Kidney glomerular epithelial cell (primary cell): ENCODE data around the gene NDUFB7.
"Not testable (repeated sequence)": the region's sequence is repeated elsewhere in the genome, so short reads cannot be mapped to it uniquely, and the experiment has no call there.

ENCODE experiments used
- DNase-seq: peaks from one replicate; lab custom pipeline; 2025; lab: John Stamatoyannopoulos, UW

The NDUFB7 gene

GRCh38 chr19:14571695-14572490 lies at the start of gene NDUFB7:
NDUFB7 (minus strand) TSS chr19:14572066; CDS start chr19:14572000, 66 bp downstream.
- DNase-seq: peak; percentile 91

DNA sequence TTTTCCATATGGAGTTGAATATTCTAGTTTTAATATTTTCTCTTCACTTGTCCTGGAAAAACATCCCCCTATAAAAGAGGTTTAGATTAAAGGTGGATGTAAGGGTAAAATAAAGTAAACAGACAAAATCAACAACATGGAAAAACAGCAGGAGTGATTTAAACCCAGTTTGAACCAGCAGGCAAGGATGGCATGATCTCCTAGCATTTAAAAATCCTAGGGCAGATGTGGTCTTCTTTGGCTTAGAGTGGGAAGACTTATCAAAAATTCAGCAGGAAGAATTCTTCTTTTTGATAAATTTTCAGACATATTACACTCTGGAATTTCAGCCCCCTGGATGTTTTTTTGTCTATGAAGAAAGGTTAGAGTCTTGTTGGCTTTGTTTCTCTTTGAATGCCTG lies 47.5 kb upstream of the NDUFB7 start:
- DNase-seq: no peak

DNA sequence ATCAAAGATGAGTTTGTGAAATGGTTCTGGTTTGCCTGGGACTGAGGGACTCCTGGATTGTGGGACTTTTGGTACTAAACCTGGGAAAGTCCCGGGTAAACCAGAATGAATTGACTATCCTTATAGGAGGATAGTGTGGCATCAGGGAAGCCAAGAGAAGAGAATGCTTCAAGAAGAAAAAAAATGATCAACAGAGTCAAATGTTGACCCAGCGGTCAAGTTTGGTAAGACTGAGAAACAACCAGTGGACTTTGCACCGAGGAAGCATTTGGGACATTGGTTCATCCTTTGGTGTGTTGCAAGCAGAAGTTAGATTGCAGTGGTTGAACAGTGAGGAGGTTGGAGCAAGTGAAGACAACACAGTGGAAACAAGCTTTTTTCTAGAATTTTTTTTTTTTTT lies 44.5 kb upstream of the NDUFB7 start:
- no peak for DNase-seq

DNA sequence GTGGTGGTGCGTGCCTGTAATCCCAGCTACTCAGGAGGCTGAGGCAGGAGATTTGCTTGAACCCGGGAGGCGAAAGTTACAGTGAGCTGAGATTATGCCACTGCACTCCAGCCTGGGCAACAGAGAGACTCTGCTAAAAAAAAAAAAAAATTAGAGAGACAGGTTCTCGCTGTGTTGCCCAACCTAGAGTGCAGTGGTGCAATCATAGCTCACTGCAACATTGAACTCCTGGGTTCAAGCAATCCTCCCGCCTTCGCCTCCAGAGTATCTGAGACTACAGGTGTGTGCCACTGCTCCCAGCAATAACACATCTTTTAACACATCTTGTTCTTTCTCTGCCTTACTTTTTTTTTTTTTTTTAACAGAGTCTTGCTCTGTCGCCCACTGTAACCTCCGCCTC lies 43.8 kb upstream of the NDUFB7 start:
- DNase-seq: no peak

- no peak for DNase-seq
Observed at GRCh38 chr19:14614099-14614412, 42.2 kb upstream of the NDUFB7 start.

DNA sequence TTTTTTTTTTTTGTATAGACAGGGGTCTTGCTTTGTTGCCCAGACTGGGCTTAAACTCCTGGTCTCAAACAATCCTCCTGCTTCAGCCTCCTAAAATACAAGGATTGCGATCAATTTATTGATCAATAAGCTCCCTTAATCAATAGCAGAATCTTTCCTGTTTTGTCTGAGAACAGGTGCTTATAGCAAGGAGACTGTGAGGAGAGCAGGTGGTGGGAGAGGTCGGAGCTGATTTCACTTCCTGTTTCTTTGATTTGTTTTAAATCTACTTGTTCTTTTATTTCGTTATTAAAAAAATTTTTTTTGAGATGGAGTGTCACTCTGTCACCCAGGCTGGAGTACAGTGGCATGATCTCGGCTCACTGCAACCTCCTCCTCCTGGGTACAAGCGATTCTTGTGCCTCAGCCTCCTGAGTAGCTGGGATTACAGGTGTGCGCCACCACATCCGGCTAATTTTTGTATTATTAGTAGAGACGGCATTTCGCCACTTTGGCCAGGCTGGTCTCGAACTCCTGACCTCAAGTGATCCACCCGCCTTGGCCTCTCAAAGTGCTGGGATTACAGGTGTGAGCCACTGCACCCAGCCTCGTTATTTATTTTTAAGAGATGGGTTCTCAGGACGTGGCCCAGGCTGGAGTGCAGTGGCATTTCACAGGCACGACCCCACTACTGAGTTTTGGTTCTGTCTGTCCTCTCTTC lies 41.7 kb upstream of the NDUFB7 start:
- DNase-seq: not testable (repeated sequence)

DNA sequence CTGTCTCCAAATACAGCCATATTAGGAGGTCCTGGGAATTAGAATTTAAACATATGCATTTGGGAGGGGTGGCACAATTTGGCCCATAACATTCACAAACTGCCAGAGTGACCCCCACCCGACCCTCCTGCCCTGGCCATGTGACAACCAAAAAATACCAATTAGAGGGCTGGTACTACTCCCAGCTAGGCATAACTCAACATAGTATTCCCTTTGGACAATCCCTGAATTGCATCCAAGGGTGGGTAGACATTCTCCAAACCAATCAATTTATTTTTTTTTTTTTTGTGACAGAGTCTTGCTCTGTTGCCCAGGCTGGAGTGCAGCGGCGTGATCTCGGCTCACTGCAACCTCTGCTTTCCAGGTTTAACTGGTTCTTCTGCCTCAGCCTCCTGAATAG lies 40.8 kb upstream of the NDUFB7 start:
- DNase-seq: no peak

- not testable (repeated sequence) for DNase-seq
Observed at GRCh38 chr19:14612242-14612641, 40.4 kb upstream of the NDUFB7 start.

GRCh38 chr19:14611051-14611450 lies 39.2 kb upstream of the NDUFB7 start:
- DNase-seq: no peak

GRCh38 chr19:14606627-14607026 lies 34.8 kb upstream of the NDUFB7 start:
- DNase-seq: no peak

DNA sequence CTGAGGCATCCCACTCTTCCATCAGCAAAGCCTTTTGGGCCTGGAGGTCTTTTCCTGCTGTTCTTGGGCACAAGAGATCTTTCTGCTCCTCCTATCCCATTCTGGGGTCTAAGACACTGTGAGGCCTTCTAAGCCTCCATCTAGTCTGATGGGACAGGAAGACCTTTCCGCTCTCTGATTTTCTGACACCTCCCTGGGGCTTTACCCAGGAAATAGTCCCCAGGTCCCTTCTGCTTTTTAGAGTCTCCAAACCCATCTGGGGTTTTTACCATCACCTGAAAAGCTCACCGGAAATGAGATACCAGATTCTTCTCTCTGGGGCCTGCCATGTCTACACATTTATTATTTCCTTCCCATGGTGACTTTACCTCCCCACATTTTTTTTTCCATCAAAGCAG lies 32.1 kb upstream of the NDUFB7 start:
- DNase-seq: no peak

DNA sequence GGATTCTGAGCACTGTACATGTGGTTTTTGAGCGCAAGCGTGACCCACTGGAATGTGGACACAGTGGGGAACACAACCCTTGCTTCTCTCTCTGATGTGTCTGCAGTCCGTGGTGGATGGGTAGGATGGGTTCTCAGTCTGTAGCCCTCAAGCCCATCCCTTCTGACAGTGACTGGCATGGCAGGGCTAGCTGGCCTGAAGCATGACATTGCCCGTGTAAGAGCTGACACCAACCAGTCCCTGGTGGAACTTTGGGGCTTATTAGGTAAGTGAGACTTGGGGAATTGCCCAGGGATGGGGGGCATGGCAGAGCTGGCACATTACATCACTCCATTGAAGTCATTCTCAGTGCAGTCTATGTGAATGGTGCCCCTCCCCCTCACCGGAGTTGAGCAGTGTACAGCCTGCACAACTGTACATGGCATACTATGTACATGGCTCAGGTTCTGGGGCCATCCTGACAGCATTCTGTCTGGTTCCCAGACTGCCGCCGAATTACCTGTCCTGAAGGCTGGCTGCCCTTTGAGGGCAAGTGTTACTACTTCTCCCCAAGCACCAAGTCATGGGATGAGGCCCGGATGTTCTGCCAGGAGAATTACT lies 27.8 kb upstream of the NDUFB7 start:
- no peak for DNase-seq

GRCh38 chr19:14595558-14595957 lies 23.7 kb upstream of the NDUFB7 start:
- no peak for DNase-seq

DNA sequence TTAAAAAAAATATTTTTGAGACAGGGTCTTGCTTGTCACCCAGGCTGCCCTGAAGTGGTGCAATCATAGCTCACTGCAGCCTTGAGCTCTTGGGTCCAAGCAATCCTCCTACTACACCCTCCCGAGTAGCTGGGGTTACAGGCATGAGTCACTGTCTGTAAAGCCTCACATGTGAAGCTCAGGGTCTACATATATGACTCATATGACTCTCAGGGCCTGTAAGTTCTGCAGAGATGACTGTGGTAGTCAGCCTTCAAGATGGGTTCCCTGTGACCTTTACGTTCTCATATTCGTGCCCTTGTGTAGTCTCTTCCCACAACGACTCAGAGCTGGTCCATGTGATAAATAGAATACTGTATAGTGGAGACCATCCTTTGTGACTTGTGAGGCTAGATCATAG lies 17.6 kb upstream of the NDUFB7 start:
- DNase-seq: not testable (repeated sequence)

GRCh38 chr19:14585187-14585586 lies 13.3 kb upstream of the NDUFB7 start:
- DNase-seq: not testable (repeated sequence)

DNA sequence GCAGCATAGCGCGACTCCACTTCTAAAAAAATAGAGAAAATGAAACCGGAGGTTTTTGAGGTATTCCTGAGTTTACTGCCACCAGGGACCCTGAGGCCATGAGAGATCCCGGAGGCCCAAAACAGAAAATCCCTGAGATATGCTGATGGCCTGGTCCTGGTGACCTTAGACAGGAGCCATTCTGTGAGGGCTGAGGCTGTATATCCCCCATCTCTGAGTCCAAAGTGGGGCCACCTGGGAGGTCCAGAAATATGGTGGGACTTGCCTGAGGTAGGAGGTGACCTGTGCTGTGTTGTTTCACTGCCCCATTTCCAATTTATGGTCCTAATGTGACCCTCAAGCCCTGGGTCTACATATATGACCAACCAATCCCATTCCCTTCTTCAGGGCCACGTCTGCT lies 12.5 kb upstream of the NDUFB7 start:
- DNase-seq: not testable (repeated sequence)

- DNase-seq: no peak
Observed at GRCh38 chr19:14582894-14583340, 11.1 kb upstream of the NDUFB7 start, which contains the start of gene CLEC17A. CLEC17A (plus strand) TSS chr19:14583084; CDS start chr19:14583161, 77 bp downstream.

DNA sequence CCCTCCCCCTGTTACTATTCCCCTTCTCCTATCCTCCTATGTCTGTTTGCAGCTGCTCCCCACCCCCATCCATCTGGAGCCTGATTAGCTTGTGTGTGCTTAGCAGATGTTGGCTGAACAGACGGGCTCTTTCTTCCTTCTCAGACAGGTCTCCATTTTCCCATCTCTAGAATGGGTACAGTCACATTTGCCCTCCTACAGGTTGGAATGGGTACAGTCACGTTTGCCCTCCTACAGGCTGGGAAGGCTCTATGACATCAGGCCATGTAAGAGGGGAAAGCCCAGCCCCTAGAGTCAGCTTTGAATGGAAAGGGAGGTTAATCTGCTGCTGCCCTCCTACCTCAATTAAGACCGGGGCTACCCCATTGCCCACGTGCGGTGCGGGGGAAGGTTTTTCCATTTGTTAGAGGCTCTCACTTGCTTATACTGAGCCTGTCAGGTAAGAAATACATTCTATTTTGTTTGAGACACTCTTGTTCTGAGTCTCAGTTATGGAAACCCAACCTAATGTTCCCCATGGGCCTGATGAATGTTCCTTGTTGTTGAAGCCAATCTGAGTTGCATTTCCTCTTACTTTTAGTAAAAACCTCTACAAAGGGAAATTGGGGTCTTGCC lies 8.9 kb upstream of the NDUFB7 start:
- DNase-seq: no peak

GRCh38 chr19:14577885-14578427 lies 6.1 kb upstream of the NDUFB7 start:
- DNase-seq: no peak

DNA sequence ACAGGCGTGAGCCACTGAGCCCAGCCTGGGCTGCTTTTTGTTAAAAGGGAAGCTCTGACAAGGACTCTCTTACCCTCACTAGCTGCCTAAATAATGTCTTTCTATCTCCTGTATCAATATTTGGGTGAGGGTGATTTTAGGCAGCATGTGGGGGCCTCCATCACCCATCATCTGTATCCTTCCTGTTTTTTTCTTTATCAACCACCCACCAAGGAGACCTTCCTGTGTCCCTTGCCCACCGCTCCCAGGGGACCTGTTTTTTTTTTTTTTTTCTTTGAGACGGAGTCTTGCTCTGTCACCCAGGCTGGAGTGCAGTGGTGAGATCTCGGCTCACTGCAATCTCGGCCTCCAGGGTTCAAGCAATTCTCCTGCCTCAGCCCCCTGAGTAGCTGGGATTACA lies 5.4 kb upstream of the NDUFB7 start:
- DNase-seq: no peak

DNA sequence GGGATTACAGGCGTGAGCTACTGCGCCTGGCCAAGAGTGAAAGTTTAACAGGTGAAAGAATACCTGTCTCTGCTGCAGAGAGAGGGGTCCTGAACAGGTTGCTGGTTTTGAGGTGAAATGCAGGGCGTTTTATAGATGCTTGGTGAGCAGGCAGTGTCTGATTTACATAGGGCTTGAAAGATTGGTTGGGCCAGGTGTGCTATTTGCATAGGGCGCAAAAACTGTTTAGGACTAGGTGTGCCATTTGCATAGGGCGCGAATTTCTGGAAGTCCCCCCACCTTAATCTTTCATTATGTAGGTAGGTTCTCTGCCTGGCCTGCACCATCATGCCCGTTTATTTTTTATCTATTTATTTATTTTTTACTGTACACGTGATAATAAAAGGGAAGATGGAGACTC lies 4.5 kb upstream of the NDUFB7 start:
- DNase-seq: no peak

DNA sequence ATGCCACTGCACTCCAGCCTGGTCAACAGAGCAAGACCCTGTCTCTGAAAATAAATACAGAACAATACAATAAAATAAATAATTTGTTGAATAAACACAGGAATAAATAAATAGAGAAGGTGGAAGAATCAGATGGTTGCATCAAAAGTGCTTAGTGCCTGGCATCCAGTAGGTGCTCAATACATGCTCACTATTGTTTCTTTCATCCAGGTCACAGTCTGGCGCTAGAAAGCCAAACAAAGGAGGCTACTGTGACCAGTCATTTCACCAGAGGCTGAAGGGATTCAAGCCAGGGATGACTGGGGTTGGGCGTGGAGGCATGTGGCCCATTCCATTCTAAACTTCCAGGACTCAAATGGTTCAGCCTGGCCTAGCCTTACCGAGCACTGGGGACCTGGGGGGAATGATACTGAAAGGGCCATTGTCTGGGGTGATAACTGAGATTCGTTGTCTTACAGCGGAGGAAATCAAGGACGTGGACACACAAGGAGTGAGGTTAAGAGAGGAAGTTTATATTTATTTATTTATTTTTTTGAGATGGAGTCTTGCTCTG lies 3.6 kb upstream of the NDUFB7 start:
- no peak for DNase-seq
